Measurements from ENCODE around the gene BCAS1. TPM values are rescaled to one million over a fixed set of nuclear protein-coding genes. Genes with fewer than 3 reads are reported as not detected.

BCAS1 gene
- total RNA-seq, 2 donors from 2014 or later = 2.1 TPM; not detected in 1

DNA sequence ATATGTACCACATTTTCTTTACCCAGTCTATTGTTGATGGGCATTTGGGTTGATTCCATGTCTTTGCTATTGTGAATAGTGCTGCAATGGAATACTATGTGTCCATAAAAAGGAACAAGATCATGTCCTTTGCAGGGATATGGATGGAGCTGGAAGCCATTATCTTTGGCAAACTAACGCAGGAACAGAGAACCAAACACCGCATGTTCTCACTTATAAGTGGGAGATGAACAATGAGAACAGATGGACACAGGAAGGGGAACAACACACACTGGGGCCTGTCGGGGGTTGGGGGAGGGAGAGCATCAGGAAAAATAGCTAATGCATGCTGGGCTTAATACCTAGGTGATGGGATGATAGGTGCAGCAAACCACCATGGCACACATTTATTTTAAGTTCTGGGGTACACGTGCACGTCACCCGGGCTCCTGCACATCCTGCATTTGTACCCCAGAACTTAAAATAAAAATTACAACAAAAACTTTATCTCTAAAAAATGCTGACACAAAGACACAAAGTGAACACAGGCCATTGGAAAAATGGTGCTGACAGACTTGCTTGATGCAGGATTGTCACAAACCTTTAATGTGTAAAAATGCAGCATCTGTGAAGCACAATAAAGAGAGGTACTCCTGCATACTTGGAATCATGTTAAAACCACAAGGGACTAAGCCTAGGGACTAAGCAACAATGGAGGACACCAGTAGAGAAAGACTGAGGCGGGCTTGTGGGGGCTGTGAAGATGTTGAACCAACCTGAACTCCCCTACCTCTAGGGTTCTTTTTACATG lies 48.8 kb downstream of the BCAS1 start:
- 84 to 86% methylated on average over 7 of the region's 7 CpGs for WGBS, 2 donors

GRCh38 chr20:54020868-54021267 lies 49.5 kb downstream of the BCAS1 start:
- Histone ChIP-seq H3K9me3 (no peaks in the 10 kb centered on the region), H3K27me3 (no peaks in the 10 kb centered on the region), H3K27ac (no peak overlapping the region), H3K4me1 (no peaks in the 10 kb centered on the region), H3K4me3 (no peak overlapping the region), H3K36me3 (replicated peaks in 1 of 2; ENCODE audit: insufficient read depth in 1 of 2, low read depth in 2 of 2) (no peaks in the 10 kb centered on the region)
- no peak for TF ChIP-seq POLR2A (IDR thresholded peaks at IDR 0.05)
- TF ChIP-seq, protein P1, sequence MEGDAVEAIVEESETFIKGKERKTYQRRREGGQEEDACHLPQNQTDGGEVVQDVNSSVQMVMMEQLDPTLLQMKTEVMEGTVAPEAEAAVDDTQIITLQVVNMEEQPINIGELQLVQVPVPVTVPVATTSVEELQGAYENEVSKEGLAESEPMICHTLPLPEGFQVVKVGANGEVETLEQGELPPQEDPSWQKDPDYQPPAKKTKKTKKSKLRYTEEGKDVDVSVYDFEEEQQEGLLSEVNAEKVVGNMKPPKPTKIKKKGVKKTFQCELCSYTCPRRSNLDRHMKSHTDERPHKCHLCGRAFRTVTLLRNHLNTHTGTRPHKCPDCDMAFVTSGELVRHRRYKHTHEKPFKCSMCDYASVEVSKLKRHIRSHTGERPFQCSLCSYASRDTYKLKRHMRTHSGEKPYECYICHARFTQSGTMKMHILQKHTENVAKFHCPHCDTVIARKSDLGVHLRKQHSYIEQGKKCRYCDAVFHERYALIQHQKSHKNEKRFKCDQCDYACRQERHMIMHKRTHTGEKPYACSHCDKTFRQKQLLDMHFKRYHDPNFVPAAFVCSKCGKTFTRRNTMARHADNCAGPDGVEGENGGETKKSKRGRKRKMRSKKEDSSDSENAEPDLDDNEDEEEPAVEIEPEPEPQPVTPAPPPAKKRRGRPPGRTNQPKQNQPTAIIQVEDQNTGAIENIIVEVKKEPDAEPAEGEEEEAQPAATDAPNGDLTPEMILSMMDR (IDR thresholded peaks at IDR 0.05) = no peak
- DNase-seq (no peak), ATAC-seq (no peak)
- intact Hi-C loops (cut with DNase I) = no loop called here
- WGBS, 2 donors = 77 to 87% methylated on average over 3 of the region's 3 CpGs

More for the DNA sequence above, 48.8 kb downstream of the BCAS1 start:
- DNase-seq (no peak), ATAC-seq (no peak)
- Histone ChIP-seq H3K27me3 (no peaks in the 10 kb centered on the region), H3K4me1 (no peaks in the 10 kb centered on the region), H3K4me3 (no peak overlapping the region), H3K36me3 (replicated peaks in 1 of 2; ENCODE audit: insufficient read depth in 1 of 2, low read depth in 2 of 2) (no peaks in the 10 kb centered on the region), H3K9me3 (no peaks in the 10 kb centered on the region), H3K27ac (no peak overlapping the region)
- intact Hi-C loops (cut with DNase I) = no loop called here
- TF ChIP-seq, protein P1 (IDR thresholded peaks at IDR 0.05) = no peak
- TF ChIP-seq POLR2A (IDR thresholded peaks at IDR 0.05) = no peak

GRCh38 chr20:54020348-54020747 lies 50.0 kb downstream of the BCAS1 start:
- Histone ChIP-seq H3K4me3 (no peak overlapping the region), H3K36me3 (replicated peaks in 1 of 2; ENCODE audit: insufficient read depth in 1 of 2, low read depth in 2 of 2) (no peaks in the 10 kb centered on the region), H3K27me3 (no peaks in the 10 kb centered on the region), H3K9me3 (no peaks in the 10 kb centered on the region), H3K4me1 (no peaks in the 10 kb centered on the region), H3K27ac (no peak overlapping the region)
- TF ChIP-seq, protein P1 (IDR thresholded peaks at IDR 0.05) = no peak
- TF ChIP-seq POLR2A (IDR thresholded peaks at IDR 0.05) = no peak
- ATAC-seq (no peak), DNase-seq (no peak)
- WGBS, 2 donors = 74 to 77% methylated on average over 7 of the region's 7 CpGs
- intact Hi-C loops (cut with DNase I) = no loop called here

GRCh38 chr20:54019585-54019984 lies 50.8 kb downstream of the BCAS1 start:
- WGBS, 2 donors = 57 to 62% methylated on average over 6 of the region's 6 CpGs
- Histone ChIP-seq H3K27me3 (no peaks in the 10 kb centered on the region), H3K27ac (no peak overlapping the region), H3K4me3 (no peak overlapping the region), H3K9me3 (no peaks in the 10 kb centered on the region), H3K4me1 (no peaks in the 10 kb centered on the region), H3K36me3 (replicated peaks in 1 of 2; ENCODE audit: insufficient read depth in 1 of 2, low read depth in 2 of 2) (no peaks in the 10 kb centered on the region)
- intact Hi-C loops (cut with DNase I) = no loop called here
- no peak for TF ChIP-seq POLR2A (IDR thresholded peaks at IDR 0.05)
- TF ChIP-seq, protein P1 (IDR thresholded peaks at IDR 0.05) = no peak
- no peak for ATAC-seq
- DNase-seq = no peak

- DNase-seq = no peak
- H3K27me3 ChIP-seq = no peaks in the 10 kb centered on the region
- intact Hi-C loops (cut with DNase I) = no loop called here
- H3K4me3 ChIP-seq = no peak overlapping the region
- WGBS, 2 donors = 72% methylated on average over 4 of the region's 4 CpGs
- ATAC-seq = no peak
- TF ChIP-seq, protein P1 (IDR thresholded peaks at IDR 0.05) = no peak
- TF ChIP-seq POLR2A (IDR thresholded peaks at IDR 0.05) = no peak
- H3K9me3 ChIP-seq = no peaks in the 10 kb centered on the region
- no peaks in the 10 kb centered on the region for H3K4me1 ChIP-seq
- H3K36me3 ChIP-seq (replicated peaks in 1 of 2; ENCODE audit: insufficient read depth in 1 of 2, low read depth in 2 of 2) = no peaks in the 10 kb centered on the region
- H3K27ac ChIP-seq = no peak overlapping the region
Measured at GRCh38 chr20:54019127-54019526, 51.3 kb downstream of the BCAS1 start.

All from body of pancreas (tissue), 4 donors.